Sciatic nerve (tissue), 2 donors: ENCODE results near the gene GPR156. TPM values are rescaled to one million over a fixed set of nuclear protein-coding genes. Genes with fewer than 3 reads are reported as not detected.
"Not testable (repeated sequence)": the region's sequence is repeated elsewhere in the genome, so short reads cannot be mapped to it uniquely, and the experiment has no call there.

Experiments used
- ATAC-seq: fragments of 200-7000 bp; cut with Tn5 transposase; one replicate; pipeline ENCODE4 v1.9.1; 2020; ENCODE audit warnings: mild to moderate bottlenecking, moderate library complexity
- DNase-seq: peaks from one replicate; pipeline ENCODE4 v3.0.0-alpha.2; 2020; ENCODE audit warnings: low spot score
- intact Hi-C: fragments of 100-400 bp; cut with DNase I; formaldehyde crosslinking; loops from one replicate; pipeline ENCODE4 v1.14.2; 2022
- total RNA-seq: library from RNA; stranded (reverse); fragmentation: NEBNext Ultra II Directional; extraction: Animal tissue kit (Norgen Biotek cat#: 25700); gene quantifications from one replicate; pipeline ENCODE4 v1.2.1, GENCODE V29; 2021
- donor health status: DM: no; HTN: no; CAD: no.
- donor health status: DM: no; HTN: no; CAD: no.

Gene GPR156
- total RNA-seq, 1 donor from 2014 or later, result 0.98 TPM

- intact Hi-C loops, result no loop called here
- ATAC-seq (no peak), DNase-seq (no peak)
These were observed 5.0 kb downstream of the GPR156 start for GRCh38 chr3:120280026-120280425.

DNA sequence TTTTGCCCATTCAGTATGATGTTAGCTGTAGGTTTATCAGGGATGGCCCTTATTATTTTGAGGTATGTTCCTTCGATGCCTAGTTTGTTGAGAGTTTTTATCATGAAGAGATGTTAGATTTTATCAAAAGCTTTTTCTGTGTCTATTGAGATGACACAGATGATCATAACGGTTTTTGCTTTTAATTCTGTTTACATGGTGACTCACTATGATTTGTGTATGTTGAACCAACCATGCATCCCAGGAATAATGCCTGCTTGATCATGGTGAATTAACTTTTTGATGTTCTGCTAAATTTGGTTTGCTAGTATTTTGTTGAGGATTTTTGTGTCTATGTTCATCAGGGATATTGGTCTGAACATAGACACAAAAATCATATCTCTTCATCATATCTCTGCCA lies 8.3 kb downstream of the GPR156 start:
- no peak for ATAC-seq
- DNase-seq, result no peak
- intact Hi-C loops, result no loop called here

DNA sequence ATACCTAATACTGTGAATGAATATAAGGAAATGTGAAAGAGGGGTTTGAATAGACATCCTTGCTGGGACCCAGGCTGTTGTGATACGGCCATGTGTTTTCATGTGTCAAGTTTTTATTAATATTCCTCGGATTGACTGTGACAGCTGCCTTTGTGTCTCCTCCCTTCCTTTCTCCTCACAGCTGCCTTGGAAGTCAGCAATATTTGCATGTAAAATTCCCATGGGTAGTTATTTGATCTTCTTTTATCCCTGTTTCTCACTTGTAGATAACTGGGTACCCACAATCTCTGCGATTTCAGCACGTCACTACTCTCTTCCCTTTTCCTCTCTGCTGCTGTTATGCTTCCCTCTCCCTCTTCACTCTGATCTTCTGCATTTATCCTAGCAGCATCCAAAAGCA lies 9.4 kb downstream of the GPR156 start:
- no peak for ATAC-seq
- DNase-seq, result no peak
- intact Hi-C loops, result no loop called here

GRCh38 chr3:120274739-120275167 lies 10.3 kb downstream of the GPR156 start:
- DNase-seq, result no peak
- ATAC-seq, result peak; percentile 90
- intact Hi-C loops, result no loop called here

DNA sequence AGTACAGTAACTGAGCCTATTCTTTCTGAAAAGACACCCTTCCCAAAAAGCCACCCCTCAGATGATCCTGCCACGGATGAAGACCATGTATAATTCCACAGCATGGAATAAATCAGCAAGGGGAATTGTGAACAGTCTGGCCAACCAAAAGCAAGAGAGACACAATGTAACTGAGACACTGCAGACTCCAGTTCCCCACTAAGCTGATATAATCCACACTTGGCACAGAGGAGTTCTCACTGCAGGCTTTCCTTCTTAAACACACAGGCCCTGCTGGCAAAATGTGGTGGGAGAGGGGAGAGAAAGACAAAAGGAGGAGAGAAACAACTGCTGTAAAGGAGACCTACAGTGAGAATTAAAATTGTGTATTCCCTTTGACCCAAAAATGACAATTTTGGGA lies 12.7 kb downstream of the GPR156 start:
- DNase-seq, result no peak
- intact Hi-C loops, result no loop called here
- no peak for ATAC-seq

GRCh38 chr3:120265989-120266388 lies 19.0 kb downstream of the GPR156 start:
- no peak for ATAC-seq
- no peak for DNase-seq
- intact Hi-C loops, result no loop called here

DNA sequence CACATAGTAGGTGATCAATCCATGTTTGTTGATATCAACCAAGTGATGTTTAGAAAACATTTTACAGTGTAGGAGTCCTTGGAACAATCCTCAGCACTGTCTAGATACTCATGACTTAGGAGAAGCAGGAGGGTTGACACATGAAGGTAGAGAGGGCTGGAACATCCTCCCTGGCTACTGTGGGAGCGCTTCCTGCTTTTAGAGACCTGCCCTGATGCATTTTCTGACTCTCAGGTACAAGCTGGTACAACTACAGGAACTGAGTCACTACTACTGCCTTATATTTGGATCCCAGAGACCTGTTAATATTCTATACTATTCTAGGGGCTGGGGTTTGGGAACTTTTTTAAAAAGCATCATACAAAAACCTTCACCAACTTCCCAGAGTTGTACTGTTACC lies 20.1 kb downstream of the GPR156 start:
- ATAC-seq (no peak), DNase-seq (no peak)
- intact Hi-C loops, result no loop called here

GRCh38 chr3:120263792-120264191 lies 21.2 kb downstream of the GPR156 start:
- ATAC-seq (no peak), DNase-seq (no peak)
- intact Hi-C loops, result no loop called here

GRCh38 chr3:120258009-120258408 lies 27.0 kb downstream of the GPR156 start:
- intact Hi-C loops, result no loop called here
- ATAC-seq (no peak), DNase-seq (no peak)

DNA sequence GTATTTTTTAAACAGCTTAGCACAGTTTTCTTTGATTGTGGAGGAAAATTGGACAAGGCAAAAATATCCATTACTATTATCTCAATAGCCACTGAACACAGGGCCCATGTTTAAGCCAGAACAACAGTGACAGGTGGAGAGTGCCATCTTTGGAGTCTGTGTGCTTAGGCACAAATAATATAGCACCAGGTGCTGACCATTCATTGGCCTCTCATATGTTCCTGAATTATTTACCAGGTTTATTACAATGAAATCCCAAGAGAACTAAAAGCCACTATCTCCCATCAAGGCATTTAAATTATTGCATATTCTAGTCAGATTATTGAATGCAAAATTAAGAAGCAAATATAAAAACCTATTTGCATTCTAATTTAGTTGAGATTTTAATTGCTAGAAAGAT lies 39.6 kb downstream of the GPR156 start:
- intact Hi-C loops, result no loop called here
- ATAC-seq, result no peak
- DNase-seq, result no peak

GRCh38 chr3:120244834-120245225 lies 40.2 kb downstream of the GPR156 start:
- ATAC-seq, result no peak
- intact Hi-C loops, result no loop called here

GRCh38 chr3:120239644-120240043 lies 45.4 kb downstream of the GPR156 start:
- intact Hi-C loops, result no loop called here
- ATAC-seq (no peak), DNase-seq (no peak)

More at GRCh38 chr3:120244834-120245225, 40.2 kb downstream of the GPR156 start:
- DNase-seq, result no peak

DNA sequence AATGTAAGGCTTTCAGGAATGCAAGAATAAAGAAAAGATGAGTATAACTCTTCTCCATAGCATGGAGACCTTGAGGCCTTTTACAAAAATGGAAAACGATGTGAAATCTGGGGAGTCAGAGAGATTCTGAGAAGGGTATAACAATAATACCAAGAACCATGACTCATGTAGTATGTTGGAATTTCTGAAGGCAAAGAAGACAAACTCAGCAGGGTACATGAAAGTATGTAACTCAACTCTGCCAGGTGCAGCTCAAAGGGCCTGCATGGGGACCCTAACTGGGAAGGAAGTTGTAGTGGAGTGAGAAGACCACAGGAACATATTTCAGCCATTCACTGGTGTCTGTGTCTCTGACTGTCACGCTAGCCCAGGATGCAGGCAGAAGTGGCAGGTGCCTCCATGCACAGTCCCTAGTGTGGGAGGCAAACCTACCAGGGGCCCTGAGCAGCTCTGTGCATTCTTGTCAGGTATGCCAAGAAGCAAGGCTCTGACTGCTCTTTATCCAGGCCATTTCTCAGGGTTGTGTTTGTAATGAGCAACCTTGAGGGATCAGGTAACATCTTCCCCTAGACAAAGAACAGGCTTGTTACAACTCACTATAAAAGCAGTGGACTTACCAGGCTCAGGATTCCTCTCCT lies 57.2 kb downstream of the GPR156 start:
- ATAC-seq (no peak), DNase-seq (no peak)
- intact Hi-C loops, result no loop called here

- intact Hi-C loops, result no loop called here
- no peak for DNase-seq
- no peak for ATAC-seq
These were observed 60.8 kb downstream of the GPR156 start for GRCh38 chr3:120224237-120224636.

- DNase-seq, result no peak
- intact Hi-C loops, result no loop called here
- ATAC-seq, result no peak
These were observed 66.0 kb downstream of the GPR156 start for GRCh38 chr3:120218981-120219380.

GRCh38 chr3:120216633-120217032 lies 68.4 kb downstream of the GPR156 start:
- DNase-seq, intact Hi-C loops, ATAC-seq: not testable (repeated sequence)

DNA sequence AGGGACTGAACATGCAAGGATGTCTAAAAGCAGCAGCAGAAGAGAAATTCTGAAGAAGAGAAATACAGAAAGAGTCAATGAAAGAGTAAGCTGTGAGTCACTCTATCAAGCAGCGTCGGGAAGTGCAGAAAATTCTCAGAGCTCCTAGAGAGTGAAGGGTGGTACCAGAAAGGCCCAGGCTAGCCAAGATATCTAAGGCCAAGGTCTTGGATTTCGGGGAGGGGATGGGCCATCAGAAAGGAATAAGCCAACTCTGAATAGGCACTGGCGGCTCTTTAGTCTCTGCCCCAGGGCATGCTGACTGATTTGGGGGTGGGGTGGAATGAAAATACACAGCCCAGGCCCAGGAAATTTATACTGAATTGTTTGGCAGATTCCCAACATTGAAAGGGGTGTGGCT lies 70.8 kb downstream of the GPR156 start:
- intact Hi-C loops, result no loop called here
- DNase-seq (no peak), ATAC-seq (no peak)

- ATAC-seq (no peak), DNase-seq (no peak)
- intact Hi-C loops, result no loop called here
These were observed 72.5 kb downstream of the GPR156 start for GRCh38 chr3:120212505-120212904.

DNA sequence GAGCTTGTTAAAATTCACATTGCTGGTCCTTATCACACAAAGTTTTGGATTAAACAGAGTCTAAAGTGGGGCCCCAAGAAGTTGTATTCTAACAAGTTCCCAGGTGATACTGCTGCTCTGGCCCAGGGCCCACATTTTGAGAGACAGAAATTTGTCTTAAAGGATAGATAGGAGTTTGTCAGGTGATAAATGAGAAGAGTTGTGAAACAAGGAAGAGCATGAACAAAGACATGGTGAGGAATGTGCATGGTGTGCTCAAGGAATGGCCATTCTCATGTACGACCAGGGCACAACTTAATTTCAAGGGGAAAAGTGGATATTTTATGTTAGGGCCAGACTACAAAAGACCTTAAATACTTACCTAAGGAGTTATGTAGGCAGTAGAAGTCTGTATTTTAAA lies 75.6 kb downstream of the GPR156 start:
- intact Hi-C loops, result no loop called here
- ATAC-seq (no peak), DNase-seq (no peak)

- DNase-seq (no peak), ATAC-seq (no peak)
- intact Hi-C loops, result no loop called here
These were observed 80.7 kb downstream of the GPR156 start for GRCh38 chr3:120204338-120204737.

- ATAC-seq (no peak), DNase-seq (no peak)
- intact Hi-C loops, result no loop called here
These were observed 81.4 kb downstream of the GPR156 start for GRCh38 chr3:120203621-120204020.
